ENCODE results near the gene IQSEC2.

DNA sequence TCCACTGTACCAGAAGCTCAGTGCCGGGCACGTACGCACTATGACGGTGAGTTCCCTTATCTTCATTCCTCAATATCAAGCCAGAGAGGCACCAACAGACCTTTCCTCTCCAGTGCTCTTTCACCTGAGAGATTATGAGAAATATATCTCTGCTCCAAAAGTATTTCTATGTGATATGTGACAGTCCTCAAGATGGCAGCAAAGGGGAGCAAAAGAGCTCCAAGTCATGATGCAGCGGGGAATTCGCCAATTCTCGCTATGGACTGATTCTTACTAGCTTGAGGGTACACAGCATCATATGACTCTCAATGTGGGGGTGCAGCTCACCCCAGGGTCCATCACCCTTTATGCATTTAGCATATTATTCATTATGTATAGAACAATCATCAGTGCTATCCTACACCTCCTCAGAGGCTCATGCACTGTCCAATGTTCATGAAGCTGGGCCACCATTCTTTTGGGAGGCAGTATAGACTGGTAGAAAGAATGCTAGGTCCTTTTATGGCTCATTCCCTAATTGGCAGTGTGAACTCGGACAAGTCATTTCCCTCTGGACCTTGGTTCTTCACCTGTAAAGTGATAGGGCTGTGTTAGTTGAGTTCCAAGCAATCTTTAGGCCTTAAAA is 12.8 kb upstream of the IQSEC2 start:
- TF ChIP-seq, protein P1, sequence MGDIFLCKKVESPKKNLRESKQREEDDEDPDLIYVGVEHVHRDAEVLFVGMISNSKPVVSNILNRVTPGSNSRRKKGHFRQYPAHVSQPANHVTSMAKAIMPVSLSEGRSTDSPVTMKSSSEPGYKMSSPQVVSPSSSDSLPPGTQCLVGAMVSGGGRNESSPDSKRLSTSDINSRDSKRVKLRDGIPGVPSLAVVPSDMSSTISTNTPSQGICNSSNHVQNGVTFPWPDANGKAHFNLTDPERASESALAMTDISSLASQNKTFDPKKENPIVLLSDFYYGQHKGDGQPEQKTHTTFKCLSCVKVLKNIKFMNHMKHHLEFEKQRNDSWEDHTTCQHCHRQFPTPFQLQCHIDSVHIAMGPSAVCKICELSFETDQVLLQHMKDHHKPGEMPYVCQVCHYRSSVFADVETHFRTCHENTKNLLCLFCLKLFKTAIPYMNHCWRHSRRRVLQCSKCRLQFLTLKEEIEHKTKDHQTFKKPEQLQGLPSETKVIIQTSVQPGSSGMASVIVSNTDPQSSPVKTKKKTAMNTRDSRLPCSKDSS (IDR thresholded peaks at IDR 0.05; ENCODE audit: low read depth, partially characterized antibody): no peak
- no peak for TF ChIP-seq SRSF1 (IDR thresholded peaks at IDR 0.05; ENCODE audit: low read depth, low read length)
- TF ChIP-seq RAD21 (CRISPR knock-in tag; conservative IDR thresholded peaks at IDR 0.05 in 1 of 2, IDR thresholded peaks at IDR 0.05 in 1 of 2): peak; percentile 35 to 64; a peak in 3 of 4 replicates
- no peak for TF ChIP-seq HDAC6 (IDR thresholded peaks at IDR 0.05; ENCODE audit: low read depth, low read length)
- no peak for TF ChIP-seq MEF2A (IDR thresholded peaks at IDR 0.05; ENCODE audit: control insufficient read depth, low read depth, low read length)
- no peak for TF ChIP-seq MBD2 (IDR thresholded peaks at IDR 0.05; ENCODE audit: borderline replicate concordance, low read depth)
- no peak for TF ChIP-seq ZNF717 (CRISPR knock-in tag; IDR thresholded peaks at IDR 0.05)
- no peak for TF ChIP-seq SREBF2 (CRISPR knock-in tag; IDR thresholded peaks at IDR 0.05)
- no peak for TF ChIP-seq SP2 (IDR thresholded peaks at IDR 0.05; ENCODE audit: extremely low read depth, low read depth, low read length, poor library complexity, severe bottlenecking)
- TF ChIP-seq, protein P2, sequence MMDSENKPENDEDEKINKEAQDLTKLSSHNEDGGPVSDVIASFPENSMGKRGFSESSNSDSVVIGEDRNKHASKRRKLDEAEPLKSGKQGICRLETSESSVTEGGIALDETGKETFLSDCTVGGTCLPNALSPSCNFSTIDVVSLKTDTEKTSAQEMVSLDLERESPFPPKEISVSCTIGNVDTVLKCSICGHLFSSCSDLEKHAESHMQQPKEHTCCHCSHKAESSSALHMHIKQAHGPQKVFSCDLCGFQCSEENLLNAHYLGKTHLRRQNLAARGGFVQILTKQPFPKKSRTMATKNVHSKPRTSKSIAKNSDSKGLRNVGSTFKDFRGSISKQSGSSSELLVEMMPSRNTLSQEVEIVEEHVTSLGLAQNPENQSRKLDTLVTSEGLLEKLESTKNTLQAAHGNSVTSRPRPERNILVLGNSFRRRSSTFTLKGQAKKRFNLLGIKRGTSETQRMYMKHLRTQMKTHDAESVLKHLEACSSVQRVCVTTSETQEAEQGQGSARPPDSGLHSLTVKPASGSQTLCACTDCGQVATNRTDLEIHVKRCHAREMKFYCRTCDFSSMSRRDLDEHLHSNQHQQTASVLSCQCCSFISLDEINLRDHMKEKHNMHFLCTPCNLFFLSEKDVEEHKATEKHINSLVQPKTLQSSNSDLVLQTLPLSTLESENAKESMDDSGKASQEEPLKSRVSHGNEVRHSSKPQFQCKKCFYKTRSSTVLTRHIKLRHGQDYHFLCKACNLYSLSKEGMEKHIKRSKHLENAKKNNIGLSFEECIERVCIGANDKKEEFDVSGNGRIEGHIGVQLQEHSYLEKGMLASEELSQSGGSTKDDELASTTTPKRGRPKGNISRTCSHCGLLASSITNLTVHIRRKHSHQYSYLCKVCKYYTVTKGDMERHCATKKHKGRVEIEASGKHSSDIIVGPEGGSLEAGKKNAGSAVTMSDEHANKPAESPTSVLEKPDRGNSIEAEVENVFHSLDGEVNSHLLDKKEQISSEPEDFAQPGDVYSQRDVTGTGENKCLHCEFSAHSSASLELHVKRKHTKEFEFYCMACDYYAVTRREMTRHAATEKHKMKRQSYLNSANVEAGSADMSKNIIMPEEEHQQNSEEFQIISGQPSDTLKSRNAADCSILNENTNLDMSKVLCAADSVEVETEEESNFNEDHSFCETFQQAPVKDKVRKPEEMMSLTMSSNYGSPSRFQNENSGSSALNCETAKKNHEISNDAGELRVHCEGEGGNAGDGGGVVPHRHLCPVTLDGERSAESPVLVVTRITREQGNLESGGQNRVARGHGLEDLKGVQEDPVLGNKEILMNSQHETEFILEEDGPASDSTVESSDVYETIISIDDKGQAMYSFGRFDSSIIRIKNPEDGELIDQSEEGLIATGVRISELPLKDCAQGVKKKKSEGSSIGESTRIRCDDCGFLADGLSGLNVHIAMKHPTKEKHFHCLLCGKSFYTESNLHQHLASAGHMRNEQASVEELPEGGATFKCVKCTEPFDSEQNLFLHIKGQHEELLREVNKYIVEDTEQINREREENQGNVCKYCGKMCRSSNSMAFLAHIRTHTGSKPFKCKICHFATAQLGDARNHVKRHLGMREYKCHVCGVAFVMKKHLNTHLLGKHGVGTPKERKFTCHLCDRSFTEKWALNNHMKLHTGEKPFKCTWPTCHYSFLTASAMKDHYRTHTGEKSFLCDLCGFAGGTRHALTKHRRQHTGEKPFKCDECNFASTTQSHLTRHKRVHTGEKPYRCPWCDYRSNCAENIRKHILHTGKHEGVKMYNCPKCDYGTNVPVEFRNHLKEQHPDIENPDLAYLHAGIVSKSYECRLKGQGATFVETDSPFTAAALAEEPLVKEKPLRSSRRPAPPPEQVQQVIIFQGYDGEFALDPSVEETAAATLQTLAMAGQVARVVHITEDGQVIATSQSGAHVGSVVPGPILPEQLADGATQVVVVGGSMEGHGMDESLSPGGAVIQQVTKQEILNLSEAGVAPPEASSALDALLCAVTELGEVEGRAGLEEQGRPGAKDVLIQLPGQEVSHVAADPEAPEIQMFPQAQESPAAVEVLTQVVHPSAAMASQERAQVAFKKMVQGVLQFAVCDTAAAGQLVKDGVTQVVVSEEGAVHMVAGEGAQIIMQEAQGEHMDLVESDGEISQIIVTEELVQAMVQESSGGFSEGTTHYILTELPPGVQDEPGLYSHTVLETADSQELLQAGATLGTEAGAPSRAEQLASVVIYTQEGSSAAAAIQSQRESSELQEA (IDR thresholded peaks at IDR 0.05; ENCODE audit: low read depth): no peak
- TF ChIP-seq, protein P3, sequence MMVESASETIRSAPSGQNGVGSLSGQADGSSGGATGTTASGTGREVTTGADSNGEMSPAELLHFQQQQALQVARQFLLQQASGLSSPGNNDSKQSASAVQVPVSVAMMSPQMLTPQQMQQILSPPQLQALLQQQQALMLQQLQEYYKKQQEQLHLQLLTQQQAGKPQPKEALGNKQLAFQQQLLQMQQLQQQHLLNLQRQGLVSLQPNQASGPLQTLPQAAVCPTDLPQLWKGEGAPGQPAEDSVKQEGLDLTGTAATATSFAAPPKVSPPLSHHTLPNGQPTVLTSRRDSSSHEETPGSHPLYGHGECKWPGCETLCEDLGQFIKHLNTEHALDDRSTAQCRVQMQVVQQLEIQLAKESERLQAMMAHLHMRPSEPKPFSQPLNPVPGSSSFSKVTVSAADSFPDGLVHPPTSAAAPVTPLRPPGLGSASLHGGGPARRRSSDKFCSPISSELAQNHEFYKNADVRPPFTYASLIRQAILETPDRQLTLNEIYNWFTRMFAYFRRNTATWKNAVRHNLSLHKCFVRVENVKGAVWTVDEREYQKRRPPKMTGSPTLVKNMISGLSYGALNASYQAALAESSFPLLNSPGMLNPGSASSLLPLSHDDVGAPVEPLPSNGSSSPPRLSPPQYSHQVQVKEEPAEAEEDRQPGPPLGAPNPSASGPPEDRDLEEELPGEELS (CRISPR knock-in tag; IDR thresholded peaks at IDR 0.05; ENCODE audit: borderline replicate concordance): no peak
- no peak for TF ChIP-seq RNF2 (IDR thresholded peaks at IDR 0.05)
- TF ChIP-seq POLR2A (conservative IDR thresholded peaks at IDR 0.05): no peak

Data from K562 (cell line).